Measurements from ENCODE around the gene GFOD1.
A peak's percentile ranks its signal among the peaks of the same experiment; 100 is the strongest.

GFOD1 gene

GRCh38 chr6:13415283-13415682 is 72.1 kb downstream of the GFOD1 start:
- ATAC-seq = no peak
- TF ChIP-seq ARNTL (CRISPR knock-in tag; IDR thresholded peaks at IDR 0.05; ENCODE audit: borderline replicate concordance, low read depth) (no peak), SNAI2 (CRISPR knock-in tag; IDR thresholded peaks at IDR 0.05) (no peak)

GRCh38 chr6:13413900-13414555 is 73.4 kb downstream of the GFOD1 start:
- peak; percentile 28; the same call in 2 of the 3 replicates for ATAC-seq
- TF ChIP-seq ZFP30 (CRISPR knock-in tag; IDR thresholded peaks at IDR 0.05) = no peak
- TF ChIP-seq TCF4 (CRISPR knock-in tag; IDR thresholded peaks at IDR 0.05; ENCODE audit: borderline replicate concordance) = peak; percentile 54; the same call in 1 of the 2 replicates
- no peak for TF ChIP-seq TSHZ2 (CRISPR knock-in tag; IDR thresholded peaks at IDR 0.05)
- no peak for TF ChIP-seq GLIS3 (CRISPR knock-in tag; IDR thresholded peaks at IDR 0.05)
- TF ChIP-seq CREB5 (CRISPR knock-in tag; IDR thresholded peaks at IDR 0.05; ENCODE audit: low read depth) = no peak
- TF ChIP-seq ZNF70 (CRISPR knock-in tag; IDR thresholded peaks at IDR 0.05) = no peak
- TF ChIP-seq ARNTL (CRISPR knock-in tag; IDR thresholded peaks at IDR 0.05; ENCODE audit: borderline replicate concordance, low read depth) = no peak
- TF ChIP-seq OSR1 (CRISPR knock-in tag; IDR thresholded peaks at IDR 0.05) = no peak

- TF ChIP-seq ESRRG (CRISPR knock-in tag; IDR thresholded peaks at IDR 0.05) (no peak), SNAI2 (CRISPR knock-in tag; IDR thresholded peaks at IDR 0.05) (no peak), GLIS3 (CRISPR knock-in tag; IDR thresholded peaks at IDR 0.05) (no peak), PATZ1 (CRISPR knock-in tag; IDR thresholded peaks at IDR 0.05; ENCODE audit: borderline replicate concordance) (no peak), ZFP30 (CRISPR knock-in tag; IDR thresholded peaks at IDR 0.05) (no peak), POU6F1 (CRISPR knock-in tag; IDR thresholded peaks at IDR 0.05; ENCODE audit: borderline replicate concordance, low read depth) (no peak), ZFP3 (CRISPR knock-in tag; IDR thresholded peaks at IDR 0.05) (no peak), BACH2 (CRISPR knock-in tag; IDR thresholded peaks at IDR 0.05; ENCODE audit: borderline replicate concordance) (no peak), TOX (CRISPR knock-in tag; IDR thresholded peaks at IDR 0.05; ENCODE audit: borderline replicate concordance) (no peak), TCF4 (CRISPR knock-in tag; IDR thresholded peaks at IDR 0.05; ENCODE audit: borderline replicate concordance) (no peak)
- ATAC-seq = peak; percentile 35
These were observed 73.9 kb downstream of the GFOD1 start for GRCh38 chr6:13413466-13413862.

- TF ChIP-seq TCF4 (CRISPR knock-in tag; IDR thresholded peaks at IDR 0.05; ENCODE audit: borderline replicate concordance) (no peak), ZNF70 (CRISPR knock-in tag; IDR thresholded peaks at IDR 0.05) (no peak), BACH2 (CRISPR knock-in tag; IDR thresholded peaks at IDR 0.05; ENCODE audit: borderline replicate concordance) (no peak), OSR1 (CRISPR knock-in tag; IDR thresholded peaks at IDR 0.05) (no peak), ZC3H10 (CRISPR knock-in tag; IDR thresholded peaks at IDR 0.05) (no peak), CREB5 (CRISPR knock-in tag; IDR thresholded peaks at IDR 0.05; ENCODE audit: low read depth) (no peak), SNAI2 (CRISPR knock-in tag; IDR thresholded peaks at IDR 0.05) (no peak)
- ATAC-seq = no peak
These were observed 74.5 kb downstream of the GFOD1 start for GRCh38 chr6:13412639-13413465.

Measured in SK-N-SH treated with all-trans-retinoic acid at 6 μM for 48 hours (cell line).